Epidermal melanocyte (primary cell): ENCODE data around the gene TEKT4.
"Not testable (repeated sequence)": the region's sequence is repeated elsewhere in the genome, so short reads cannot be mapped to it uniquely, and the experiment has no call there.

Source experiments
- DNase-seq: peaks from one replicate; pipeline ENCODE4 v3.0.0; 2011; ENCODE audit warnings: low spot score; ENCODE audit not compliant: insufficient read length

The TEKT4 gene

GRCh38 chr2:94871226-94872087 is at the start of gene TEKT4:
TSS of gene TEKT4 (plus strand) at chr2:94871430. CDS start at chr2:94871580, 150 bp downstream.
- DNase-seq: no peak

GRCh38 chr2:94839224-94839623 is 32.0 kb upstream of the TEKT4 start:
- DNase-seq: not testable (repeated sequence)

GRCh38 chr2:94856856-94857255 is 14.4 kb upstream of the TEKT4 start:
- not testable (repeated sequence) for DNase-seq

- not testable (repeated sequence) for DNase-seq
These were observed 13.7 kb upstream of the TEKT4 start for GRCh38 chr2:94857367-94858162.

GRCh38 chr2:94858163-94858888 is 12.9 kb upstream of the TEKT4 start:
- DNase-seq: not testable (repeated sequence)

- DNase-seq: no peak
These were observed 9.7 kb upstream of the TEKT4 start for GRCh38 chr2:94861308-94862152.

GRCh38 chr2:94862903-94863302 is 8.3 kb upstream of the TEKT4 start:
- DNase-seq: not testable (repeated sequence)

GRCh38 chr2:94869131-94869530 is 2.1 kb upstream of the TEKT4 start:
- DNase-seq: no peak

- no peak for DNase-seq
These were observed 1.4 kb upstream of the TEKT4 start for GRCh38 chr2:94869552-94870439.

- no peak for DNase-seq
These were observed 597 bp upstream of the TEKT4 start for GRCh38 chr2:94870440-94871225.

GRCh38 chr2:94872088-94872618 is 923 bp downstream of the TEKT4 start:
- DNase-seq: no peak

- no peak for DNase-seq
These were observed 1.6 kb downstream of the TEKT4 start for GRCh38 chr2:94872676-94873361.

- DNase-seq: no peak
These were observed 2.4 kb downstream of the TEKT4 start for GRCh38 chr2:94873362-94874276.

- peak; percentile 31 for DNase-seq
These were observed 3.2 kb downstream of the TEKT4 start for GRCh38 chr2:94874277-94874997.

- no peak for DNase-seq
These were observed 4.0 kb downstream of the TEKT4 start for GRCh38 chr2:94875064-94875819.
